Ammon's horn (tissue), 1 donor: ENCODE data around the gene SHLD1.

Experiments
- DNase-seq: peaks from one replicate; pipeline ENCODE4 v3.0.0-alpha.2; 2016; ENCODE audit warnings: low spot score

SHLD1 gene

GRCh38 chr20:5820738-5821137 lies 70.5 kb downstream of the SHLD1 start:
- DNase-seq: no peak

GRCh38 chr20:5821627-5822215 lies 71.5 kb downstream of the SHLD1 start:
- no peak for DNase-seq

GRCh38 chr20:5822569-5822968 lies 72.4 kb downstream of the SHLD1 start:
- DNase-seq: no peak

GRCh38 chr20:5825130-5825719 lies 75.0 kb downstream of the SHLD1 start:
- no peak for DNase-seq

GRCh38 chr20:5827098-5827853 lies 77.1 kb downstream of the SHLD1 start:
- no peak for DNase-seq

- no peak for DNase-seq
These were observed 77.7 kb downstream of the SHLD1 start for GRCh38 chr20:5827861-5828260.

- no peak for DNase-seq
These were observed 79.1 kb downstream of the SHLD1 start for GRCh38 chr20:5829241-5829809.

- no peak for DNase-seq
These were observed 81.5 kb downstream of the SHLD1 start for GRCh38 chr20:5831539-5832237.

- no peak for DNase-seq
These were observed 83.2 kb downstream of the SHLD1 start for GRCh38 chr20:5833309-5833941.

- DNase-seq: no peak
These were observed 84.3 kb downstream of the SHLD1 start for GRCh38 chr20:5834436-5835005.

GRCh38 chr20:5835321-5835821 lies 85.2 kb downstream of the SHLD1 start:
- peak; percentile 26 for DNase-seq

GRCh38 chr20:5835871-5836270 lies 85.7 kb downstream of the SHLD1 start:
- no peak for DNase-seq

GRCh38 chr20:5836569-5836968 lies 86.4 kb downstream of the SHLD1 start:
- DNase-seq: no peak

- no peak for DNase-seq
These were observed 90.3 kb downstream of the SHLD1 start for GRCh38 chr20:5840411-5841002.

GRCh38 chr20:5841522-5841921 lies 91.3 kb downstream of the SHLD1 start:
- DNase-seq: no peak

GRCh38 chr20:5842465-5842864 lies 92.3 kb downstream of the SHLD1 start:
- no peak for DNase-seq

GRCh38 chr20:5843054-5843592 lies 92.9 kb downstream of the SHLD1 start:
- no peak for DNase-seq

GRCh38 chr20:5844063-5844681 lies 94.0 kb downstream of the SHLD1 start:
- DNase-seq: peak; percentile 67

- DNase-seq: peak; percentile 30
These were observed 95.7 kb downstream of the SHLD1 start for GRCh38 chr20:5845681-5846615.
